ENCODE data around the gene APBA1.

DNA sequence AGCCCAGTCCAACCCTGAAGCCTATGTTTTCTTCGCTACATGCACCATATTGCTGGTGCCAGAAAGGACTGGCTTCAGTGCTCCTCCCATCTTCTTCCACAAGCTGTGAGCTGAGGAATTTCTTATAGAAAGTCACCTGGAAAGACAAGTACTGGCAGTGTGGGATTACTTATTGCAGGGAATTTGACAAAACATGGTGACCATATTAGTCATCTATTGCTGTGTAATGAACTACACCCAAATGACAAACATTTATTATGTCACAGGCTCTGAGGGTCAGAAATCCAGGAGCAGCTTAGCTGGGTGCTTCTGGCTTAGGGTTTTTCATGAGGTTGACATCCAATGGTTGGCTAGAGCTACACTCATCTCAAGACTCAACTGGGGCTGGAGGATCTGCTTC, 271.7 kb downstream of the APBA1 start:
- TF ChIP-seq, protein P1, sequence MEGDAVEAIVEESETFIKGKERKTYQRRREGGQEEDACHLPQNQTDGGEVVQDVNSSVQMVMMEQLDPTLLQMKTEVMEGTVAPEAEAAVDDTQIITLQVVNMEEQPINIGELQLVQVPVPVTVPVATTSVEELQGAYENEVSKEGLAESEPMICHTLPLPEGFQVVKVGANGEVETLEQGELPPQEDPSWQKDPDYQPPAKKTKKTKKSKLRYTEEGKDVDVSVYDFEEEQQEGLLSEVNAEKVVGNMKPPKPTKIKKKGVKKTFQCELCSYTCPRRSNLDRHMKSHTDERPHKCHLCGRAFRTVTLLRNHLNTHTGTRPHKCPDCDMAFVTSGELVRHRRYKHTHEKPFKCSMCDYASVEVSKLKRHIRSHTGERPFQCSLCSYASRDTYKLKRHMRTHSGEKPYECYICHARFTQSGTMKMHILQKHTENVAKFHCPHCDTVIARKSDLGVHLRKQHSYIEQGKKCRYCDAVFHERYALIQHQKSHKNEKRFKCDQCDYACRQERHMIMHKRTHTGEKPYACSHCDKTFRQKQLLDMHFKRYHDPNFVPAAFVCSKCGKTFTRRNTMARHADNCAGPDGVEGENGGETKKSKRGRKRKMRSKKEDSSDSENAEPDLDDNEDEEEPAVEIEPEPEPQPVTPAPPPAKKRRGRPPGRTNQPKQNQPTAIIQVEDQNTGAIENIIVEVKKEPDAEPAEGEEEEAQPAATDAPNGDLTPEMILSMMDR (IDR thresholded peaks at IDR 0.05), result no peak
- TF ChIP-seq POLR2A (IDR thresholded peaks at IDR 0.05), result no peak
